Tibial nerve (tissue), 4 donors: Measurements from ENCODE around the gene LSMEM2. TPM values are rescaled to one million over a fixed set of nuclear protein-coding genes. Genes with fewer than 3 reads are reported as not detected.

ENCODE experiments used
- DNase-seq, 2 donors: peaks; one replicate each; pipeline ENCODE4 v3.0.0-alpha.2; 2019; ENCODE audit warnings: low spot score in 2 of 2
- H3K27ac ChIP-seq, 4 donors: fragments of 200-600 bp; sonication (generic) in 3 of 4; one replicate each; pipeline ENCODE4 v1.5.1; 2017 to 2019; ENCODE audit warnings: mild to moderate bottlenecking in 1 of 4
- H3K27me3 ChIP-seq, 2 donors: fragments of 200-600 bp; sonication (generic) in 1 of 2; one replicate each; pipeline versions ENCODE4 v1.5.1 to v1.6.0; 2017 to 2019
- H3K36me3 ChIP-seq, 3 donors: fragments of 200-600 bp; sonication (generic); one replicate each; pipeline ENCODE4 v1.5.1; 2018 to 2019
- H3K4me1 ChIP-seq, 4 donors: fragments of 200-600 bp; sonication (generic) in 3 of 4; one replicate each; pipeline ENCODE4 v1.5.1; 2017 to 2019
- H3K4me3 ChIP-seq, 4 donors: fragments of 200-600 bp; sonication (generic) in 3 of 4; one replicate each; pipeline ENCODE4 v1.5.1; 2017 to 2019; ENCODE audit warnings: mild to moderate bottlenecking in 1 of 4, moderate library complexity in 1 of 4
- H3K9me3 ChIP-seq, 4 donors: fragments of 200-600 bp; sonication (generic) in 3 of 4; one replicate each; pipeline ENCODE4 v1.5.1; 2017 to 2019
- CTCF ChIP-seq, 5 experiments: fragments of 200-600 bp in 3 of 5; fragments of 450-650 bp in 2 of 5; sonication (generic) in 3 of 5; IDR thresholded peaks; one replicate each; pipeline ENCODE4 v1.5.1; 2016 to 2019; ENCODE audit warnings: antibody characterized with exemption in 5 of 5, mild to moderate bottlenecking in 3 of 5, moderate library complexity in 2 of 5
- EP300 ChIP-seq, 2 donors: sonication (generic); formaldehyde crosslinking; IDR thresholded peaks; one replicate each; pipeline ENCODE4 v1.6.1; 2017; ENCODE audit warnings: antibody characterized with exemption in 2 of 2, mild to moderate bottlenecking in 1 of 2
- POLR2A ChIP-seq, 2 donors: fragments of 450-650 bp; IDR thresholded peaks; one replicate each; pipeline ENCODE4 v1.6.1; 2017; ENCODE audit warnings: antibody characterized with exemption in 2 of 2, mild to moderate bottlenecking in 2 of 2, moderate library complexity in 2 of 2
- WGBS, 2 donors: methylation state at CpG; one replicate each; pipeline ENCODE4 v1.1.5; 2018; 5-methylcytosine and 5-hydroxymethylcytosine counted together
- total RNA-seq, 4 donors: library from RNA; depleted of rRNA; stranded (reverse); fragments of >200 nt; gene quantifications; one replicate each; pipeline ENCODE4 v1.1.0, GENCODE V29; 2016

The LSMEM2 gene
- total RNA-seq, 4 donors from 2014 or later, result 2.0 to 3.1 (median 2.5) TPM

GRCh38 chr3:50322115-50322385 is 43.2 kb downstream of the LSMEM2 start:
- no peak for DNase-seq
- peak overlapping the region; percentile 72 to 99 (median 92) for H3K27ac ChIP-seq
- TF ChIP-seq POLR2A (IDR thresholded peaks at IDR 0.05) (no peak), CTCF (IDR thresholded peaks at IDR 0.05) (no peak), EP300 (IDR thresholded peaks at IDR 0.05) (no peak)
- WGBS, 2 donors, result 3 to 17% methylated on average over 1 to 11 of the region's 14 CpGs
- peaks cover 0 to 90% (median 52%) of the 10 kb centered on the region in 4 donors for H3K4me1 ChIP-seq
- no peaks in the 10 kb centered on the region for H3K27me3 ChIP-seq
- H3K9me3 ChIP-seq, result no peaks in the 10 kb centered on the region
- H3K4me3 ChIP-seq, result peak overlapping the region; percentile 63 to 79 (median 66)
- peaks cover 0 to 47% (median 0%) of the 10 kb centered on the region in 3 donors for H3K36me3 ChIP-seq

GRCh38 chr3:50322386-50323091 is 43.7 kb downstream of the LSMEM2 start, which contains the start of gene HYAL2:
Gene HYAL2 (minus strand): TSS chr3:50322745. CDS start chr3:50320489, 2,256 bp downstream.
- TF ChIP-seq EP300 (IDR thresholded peaks at IDR 0.05), result peak; percentile 22 to 68
- no peak for TF ChIP-seq CTCF (IDR thresholded peaks at IDR 0.05)
- TF ChIP-seq POLR2A (IDR thresholded peaks at IDR 0.05), result no peak
- H3K4me3 ChIP-seq, result peak within 1 kb of the TSS; percentile 63 to 79 (median 66)
- no peaks in the 10 kb centered on the region for H3K27me3 ChIP-seq
- DNase-seq, result no peak
- peak within 1 kb of the TSS; percentile 72 to 99 (median 92) for H3K27ac ChIP-seq
- H3K36me3 ChIP-seq, result peaks cover 0 to 43% (median 0%) of the 10 kb centered on the region in 3 donors
- H3K9me3 ChIP-seq, result no peaks in the 10 kb centered on the region
- H3K4me1 ChIP-seq, result peaks cover 0 to 90% (median 53%) of the 10 kb centered on the region in 4 donors
- WGBS, 2 donors, result 18 to 40% methylated on average over 15 to 28 of the region's 31 CpGs

DNA sequence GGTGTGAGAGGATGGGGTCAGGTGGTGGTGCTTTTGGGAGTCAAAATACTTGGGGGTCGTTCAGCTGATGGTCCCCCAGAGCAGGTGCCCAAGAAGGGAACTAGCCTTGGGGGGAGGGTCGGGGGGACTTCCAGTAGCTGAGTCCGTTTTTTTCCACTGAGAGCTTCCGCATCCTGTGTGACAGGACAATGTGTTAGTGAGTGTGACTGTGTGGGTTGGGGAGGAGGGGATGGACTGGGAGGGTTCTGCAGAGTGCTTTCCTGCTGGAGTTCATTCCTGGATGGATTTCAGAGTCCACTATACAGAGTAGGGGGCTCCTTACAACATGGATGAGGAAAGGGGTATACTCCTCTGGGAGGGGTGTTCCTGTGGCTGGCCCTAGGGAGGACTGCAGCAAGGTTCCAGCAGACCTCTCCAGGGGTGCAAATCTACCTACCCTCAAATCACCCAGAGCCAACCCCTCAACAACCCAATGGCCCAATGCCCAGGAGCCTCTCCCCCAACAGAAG is 44.3 kb downstream of the LSMEM2 start:
- Histone ChIP-seq H3K27ac (peak overlapping the region; percentile 72 to 99 (median 92)), H3K9me3 (no peaks in the 10 kb centered on the region), H3K27me3 (no peaks in the 10 kb centered on the region), H3K4me3 (no peak overlapping the region), H3K36me3 (peaks cover 0 to 38% (median 0%) of the 10 kb centered on the region in 3 donors), H3K4me1 (peaks cover 0 to 86% (median 48%) of the 10 kb centered on the region in 4 donors)
- no peak for DNase-seq
- no peak for TF ChIP-seq EP300 (IDR thresholded peaks at IDR 0.05)
- no peak for TF ChIP-seq CTCF (IDR thresholded peaks at IDR 0.05)
- TF ChIP-seq POLR2A (IDR thresholded peaks at IDR 0.05), result no peak
- 30 to 33% methylated on average over 4 of the region's 4 CpGs for WGBS, 2 donors

DNA sequence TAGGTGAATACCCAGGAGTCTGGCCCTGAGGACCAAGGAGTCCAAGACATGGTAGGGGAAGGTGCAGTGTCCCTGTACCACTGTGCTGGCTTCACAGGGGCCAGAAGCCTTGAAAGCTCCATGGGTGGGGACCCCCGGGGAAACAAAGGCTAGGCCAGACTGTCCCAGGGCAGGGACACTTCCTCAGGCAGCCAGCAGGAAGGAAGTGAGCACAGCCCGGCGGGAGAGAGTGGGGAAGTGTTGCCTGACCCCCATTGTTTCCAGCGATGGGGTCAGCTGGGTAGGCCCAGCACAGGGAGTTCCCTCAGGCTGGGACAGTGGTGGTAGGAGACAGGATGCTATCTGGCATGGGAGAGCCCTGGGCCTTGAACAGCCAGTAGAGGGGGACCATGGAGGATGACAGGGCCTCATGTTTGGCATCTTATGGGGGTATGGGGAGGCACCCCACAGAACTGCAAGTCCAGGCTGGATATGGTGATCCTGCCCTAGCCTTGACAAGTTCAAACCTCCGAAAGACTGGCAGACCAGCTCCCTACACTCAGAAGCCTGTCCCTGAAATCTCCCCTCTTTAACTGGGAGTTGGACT is 44.8 kb downstream of the LSMEM2 start:
- Histone ChIP-seq H3K9me3 (no peaks in the 10 kb centered on the region), H3K27me3 (no peaks in the 10 kb centered on the region), H3K4me1 (peaks cover 0 to 86% (median 47%) of the 10 kb centered on the region in 4 donors), H3K27ac (peak overlapping the region; percentile 72 to 99 (median 92)), H3K36me3 (peaks cover 0 to 32% (median 0%) of the 10 kb centered on the region in 3 donors), H3K4me3 (no peak overlapping the region)
- WGBS, 2 donors, result 29 to 34% methylated on average over 5 of the region's 5 CpGs
- peak in 2 of 5 experiments; percentile 8 to 31 for TF ChIP-seq CTCF (IDR thresholded peaks at IDR 0.05)
- no peak for TF ChIP-seq POLR2A (IDR thresholded peaks at IDR 0.05)
- TF ChIP-seq EP300 (IDR thresholded peaks at IDR 0.05), result peak in 1 of 2 donors; percentile 53
- no peak for DNase-seq
